GM12878 (cell line): ENCODE results near the gene EMILIN2. TPM values are rescaled to one million over a fixed set of nuclear protein-coding genes. Genes with fewer than 3 reads are reported as not detected.

Source experiments
- ATAC-seq: fragments of 200-7000 bp; cut with Tn5 transposase; 3 replicates; pipeline ENCODE4 v1.9.1; 2020; ENCODE audit warnings: mild to moderate bottlenecking, moderate library complexity
- BruUV-seq: library from RNA; stranded (reverse); fragments of 400-500 nt; replicated peaks from 2 replicates; lab custom pipeline; 2021; lab: Mats Ljungman, UMichigan
- CTCF ChIA-PET: fragments of 300-600 bp; sonication (Branson Sonifier 250); formaldehyde crosslinking; extraction: SDS; loops from one replicate; lab custom pipeline; 2021; ENCODE audit warnings: inconsistent platforms; lab: Yijun Ruan, JAX
- POLR2A ChIA-PET: fragments of 350-600 bp; formaldehyde crosslinking; extraction: SDS; loops from one replicate; lab custom pipeline; 2021; ENCODE audit warnings: inconsistent platforms; lab: Charles Lee
- RAD21 ChIA-PET: fragments of 300-600 bp; sonication (Branson Sonifier 250); formaldehyde crosslinking; loops from one replicate; lab custom pipeline; 2023; ENCODE audit warnings: antibody characterized with exemption; ENCODE audit not compliant: unreplicated experiment; lab: Charles Lee
- SMC1A ChIA-PET: fragments of 300-600 bp; sonication (Branson Sonifier 250); formaldehyde crosslinking; loops from one replicate; lab custom pipeline; 2023; ENCODE audit not compliant: unreplicated experiment, uncharacterized antibody; lab: Charles Lee
- DNase-seq: peaks from one replicate; pipeline ENCODE4 v3.0.0-alpha.2; 2011; ENCODE audit warnings: low read depth, low spot score
- FAIRE-seq: peaks from 3 replicates; lab custom pipeline; 2011; peaks lifted over from hg19 to GRCh38; lab: Jason Lieb, UNC
- H2AFZ ChIP-seq: 2 replicates; pipeline ENCODE4 v1.6.0; 2011; ENCODE audit warnings: low read depth, low read length, control low read depth; ENCODE audit not compliant: control insufficient read depth
- H3K27ac ChIP-seq: 2 replicates; pipeline ENCODE4 v1.5.1; 2011; ENCODE audit warnings: control low read depth; ENCODE audit not compliant: control insufficient read depth, insufficient read depth
- H3K27me3 ChIP-seq, 2 experiments: replicated peaks in 1 of 2; 2 replicates each; pipeline versions ENCODE4 v1.6.0 to v1.6.1; 2011; ENCODE audit warnings: low read length in 1 of 2; ENCODE audit not compliant: control insufficient read depth in 2 of 2, insufficient read depth in 2 of 2
- H3K36me3 ChIP-seq, 2 experiments: 2 replicates each; pipeline ENCODE4 v1.5.1; 2011; ENCODE audit warnings: low read length in 1 of 2; ENCODE audit not compliant: control insufficient read depth in 2 of 2, insufficient read depth in 2 of 2
- H3K4me1 ChIP-seq: 2 replicates; pipeline ENCODE4 v1.6.1; 2011; ENCODE audit warnings: mild to moderate bottlenecking, low read length, moderate library complexity, mixed read lengths; ENCODE audit not compliant: control insufficient read depth, insufficient read depth
- H3K4me2 ChIP-seq: 2 replicates; pipeline ENCODE4 v1.6.0; 2011; ENCODE audit warnings: control low read depth; ENCODE audit not compliant: control insufficient read depth, insufficient read depth
- H3K4me3 ChIP-seq: fragments of 200-600 bp; sonication (generic); 2 replicates; pipeline ENCODE4 v1.5.1; 2016
- H3K79me2 ChIP-seq: 2 replicates; pipeline ENCODE4 v1.6.0; 2011; ENCODE audit warnings: low read length; ENCODE audit not compliant: control insufficient read depth, insufficient read depth
- H3K9ac ChIP-seq: 2 replicates; pipeline ENCODE4 v1.8.0; 2011; ENCODE audit warnings: low read length, control low read depth, mixed read lengths; ENCODE audit not compliant: control insufficient read depth, insufficient read depth
- H3K9me3 ChIP-seq: replicated peaks from 3 replicates; pipeline ENCODE4 v1.5.1; 2011; ENCODE audit warnings: mild to moderate bottlenecking, low read length; ENCODE audit not compliant: control insufficient read depth, insufficient read depth
- H4K20me1 ChIP-seq: 2 replicates; pipeline ENCODE4 v1.6.0; 2011; ENCODE audit not compliant: control insufficient read depth, insufficient read depth
- CEBPB ChIP-seq, 2 experiments: fragments of 150-350 bp in 1 of 2; IDR thresholded peaks; 2 replicates each; pipeline ENCODE4 v1.6.1; 2012 to 2014; ENCODE audit warnings: low read depth in 2 of 2, low read length in 2 of 2, borderline replicate concordance in 1 of 2, inconsistent platforms in 1 of 2
- FOS ChIP-seq: IDR thresholded peaks from 3 replicates; pipeline ENCODE4 v1.6.1; 2011; ENCODE audit warnings: borderline replicate concordance; ENCODE audit not compliant: insufficient read length; ENCODE audit errors: extremely low read depth
- GABPA ChIP-seq: IDR thresholded peaks from 2 replicates; pipeline ENCODE4 v1.6.1; 2014; ENCODE audit warnings: antibody characterized with exemption, low read depth, mild to moderate bottlenecking, inconsistent platforms
- JUNB ChIP-seq: IDR thresholded peaks from 2 replicates; pipeline ENCODE4 v1.6.1; 2016; ENCODE audit warnings: antibody characterized with exemption, mild to moderate bottlenecking
- MTA2 ChIP-seq: fragments of 450-650 bp; IDR thresholded peaks from 2 replicates; pipeline ENCODE4 v1.6.1; 2016; ENCODE audit warnings: low read depth, mild to moderate bottlenecking, moderate library complexity
- NR2C2 ChIP-seq: IDR thresholded peaks from 2 replicates; pipeline ENCODE4 v1.6.1; 2011; ENCODE audit warnings: borderline replicate concordance, low read depth; ENCODE audit not compliant: control insufficient read depth, insufficient read length
- SMC3 ChIP-seq: IDR thresholded peaks from 2 replicates; pipeline ENCODE4 v1.6.1; 2011; ENCODE audit warnings: low read length, improper control_type of control experiment, borderline replicate concordance
- SUZ12 ChIP-seq: fragments of 200-600 bp; sonication (generic); IDR thresholded peaks from one replicate; pipeline ENCODE4 v1.6.1; 2018; ENCODE audit warnings: antibody characterized with exemption, mild to moderate bottlenecking; ENCODE audit not compliant: unreplicated experiment
- ZNF274 ChIP-seq: IDR thresholded peaks from one replicate; pipeline ENCODE4 v1.8.0; 2011; ENCODE audit not compliant: insufficient read length, insufficient read depth
- WGBS: methylation state at CpG from one replicate; pipeline ENCODE4 v1.1.6; 2016; ENCODE audit warnings: low lambda C conversion rate; ENCODE audit not compliant: insufficient replicate concordance, insufficient coverage; ENCODE audit errors: missing lambda C conversion rate; 5-methylcytosine and 5-hydroxymethylcytosine counted together
- in situ Hi-C: fragments of 300-500 bp; cut with MboI; formaldehyde crosslinking; loops from 9 replicates; pipeline ENCODE4 v1.14.3; 2018; ENCODE audit warnings: mixed read lengths
- intact Hi-C: fragments of 100-400 bp; cut with micrococcal nuclease; formaldehyde crosslinking; loops from one replicate; pipeline ENCODE4 v1.14.2; 2022; ENCODE audit not compliant: unreplicated experiment
- polyA plus RNA-seq, 11 experiments: library from polyadenylated mRNA; depleted of rRNA in 4 of 11; unstranded in 6 of 11; stranded (reverse) in 5 of 11; fragments of >200 nt; fragmentation: Nextera tagmentation in 4 of 11; fragmentation: Illumina TruSeq in 1 of 11; extraction: Ambion mirVana in 4 of 11; extraction: Trizol in 1 of 11; gene quantifications; 1 replicate in 1 of 11; 2 replicates in 10 of 11; pipeline versions ENCODE4 v1.2.1 to v1.2.3, GENCODE V29; 2011 to 2016; ENCODE audit warnings: inconsistent platforms in 2 of 11, missing spikeins in 2 of 11, low read depth in 1 of 11
- total RNA-seq, 4 experiments: library from RNA; depleted of rRNA in 3 of 4; stranded (reverse); fragments of >200 nt in 3 of 4; fragmentation: Illumina TruSeq in 1 of 4; extraction: Trizol in 1 of 4; gene quantifications; 2 replicates each; pipeline versions ENCODE4 v1.2.1 to v1.2.3, GENCODE V29; 2013 to 2021
- TF ChIP-seq, protein P1 (sequence below): IDR thresholded peaks from 2 replicates; pipeline ENCODE4 v1.6.1; 2011; ENCODE audit warnings: borderline replicate concordance, low read depth, mild to moderate bottlenecking, moderate library complexity, low read length; ENCODE audit not compliant: insufficient read depth, poor library complexity, severe bottlenecking
- TF ChIP-seq, protein P2 (sequence below): IDR thresholded peaks from 2 replicates; pipeline ENCODE4 v1.6.1; 2011; ENCODE audit warnings: mild to moderate bottlenecking, low read depth, low read length, moderate library complexity; ENCODE audit not compliant: insufficient replicate concordance

EMILIN2 gene
- total and polyA plus RNA-seq, 10 of the 15 experiments (the other 5 are each of a cell fraction or from before 2014, with no cell fraction given): 0.58 to 18.4 (median 5.9) TPM

DNA sequence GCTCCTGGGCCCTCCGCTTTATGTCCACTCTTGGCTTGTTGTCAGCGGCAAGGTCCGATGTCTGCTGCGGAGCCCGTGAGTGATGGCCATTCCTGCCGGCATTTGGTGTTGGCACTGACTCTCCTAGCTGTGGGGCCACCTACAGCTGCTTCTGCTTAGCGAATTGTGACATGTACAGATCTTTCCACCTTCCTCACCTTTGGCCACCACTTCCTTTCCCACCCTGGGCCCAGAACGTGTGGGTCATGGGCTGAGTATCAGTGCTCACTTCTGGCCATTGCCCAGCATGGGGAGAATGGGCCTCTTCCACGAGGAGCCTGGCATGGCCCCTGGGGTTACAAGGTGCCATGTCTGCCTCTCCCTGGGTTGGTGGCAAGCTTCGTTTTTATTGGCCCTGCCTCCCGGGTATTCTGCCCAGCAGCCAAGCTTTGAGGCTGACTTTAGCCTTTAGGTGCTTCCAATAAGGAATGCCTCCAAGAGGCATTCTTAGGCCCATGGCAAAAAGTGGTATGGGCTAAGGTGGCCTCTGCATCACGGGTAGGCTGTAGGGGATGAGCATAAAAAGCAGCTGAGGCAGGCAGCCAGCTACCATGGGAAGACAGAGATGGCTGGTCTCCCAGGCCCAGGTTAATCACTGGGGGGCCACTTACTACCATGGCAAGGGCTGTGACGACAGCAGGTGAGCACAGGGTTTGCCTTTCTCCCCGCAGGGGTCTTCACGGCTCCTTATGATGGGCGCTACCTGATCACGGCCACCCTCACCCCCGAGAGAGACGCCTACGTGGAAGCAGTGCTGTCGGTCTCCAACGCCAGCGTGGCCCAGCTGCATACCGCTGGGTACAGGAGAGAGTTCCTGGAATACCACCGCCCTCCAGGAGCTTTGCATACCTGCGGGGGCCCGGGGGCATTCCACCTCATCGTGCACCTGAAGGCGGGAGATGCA, 65.8 kb downstream of the EMILIN2 start:
- ChIA-PET RAD21 (no interaction called here), SMC1A (no interaction called here), CTCF (no interaction called here), POLR2A (no interaction called here)
- H2AFZ ChIP-seq: no peak overlapping the region
- peaks cover under 1% of the 10 kb centered on the region; the same call in 1 of the 2 replicates for H3K79me2 ChIP-seq
- H4K20me1 ChIP-seq: no peaks in the 10 kb centered on the region
- ATAC-seq: no peak
- no peaks in the 10 kb centered on the region for H3K27me3 ChIP-seq
- in situ Hi-C loops (no loop called here), intact Hi-C loops (no loop called here)
- no peak for DNase-seq
- peaks cover 9 to 23% of the 10 kb centered on the region in 2 experiments for H3K36me3 ChIP-seq
- peaks cover 4% of the 10 kb centered on the region for H3K4me1 ChIP-seq
- TF ChIP-seq, protein P1, sequence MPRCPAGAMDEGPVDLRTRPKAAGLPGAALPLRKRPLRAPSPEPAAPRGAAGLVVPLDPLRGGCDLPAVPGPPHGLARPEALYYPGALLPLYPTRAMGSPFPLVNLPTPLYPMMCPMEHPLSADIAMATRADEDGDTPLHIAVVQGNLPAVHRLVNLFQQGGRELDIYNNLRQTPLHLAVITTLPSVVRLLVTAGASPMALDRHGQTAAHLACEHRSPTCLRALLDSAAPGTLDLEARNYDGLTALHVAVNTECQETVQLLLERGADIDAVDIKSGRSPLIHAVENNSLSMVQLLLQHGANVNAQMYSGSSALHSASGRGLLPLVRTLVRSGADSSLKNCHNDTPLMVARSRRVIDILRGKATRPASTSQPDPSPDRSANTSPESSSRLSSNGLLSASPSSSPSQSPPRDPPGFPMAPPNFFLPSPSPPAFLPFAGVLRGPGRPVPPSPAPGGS: no peak
- TF ChIP-seq CEBPB (IDR thresholded peaks at IDR 0.05; ENCODE audit: borderline replicate concordance in 1 of 2, low read depth in 2 of 2, low read length in 2 of 2) (no peak), FOS (no peak), ZNF274 (no peak), JUNB (no peak), GABPA (no peak), SUZ12 (no peak), SMC3 (no peak), NR2C2 (no peak), MTA2 (no peak)
- TF ChIP-seq, protein P2, sequence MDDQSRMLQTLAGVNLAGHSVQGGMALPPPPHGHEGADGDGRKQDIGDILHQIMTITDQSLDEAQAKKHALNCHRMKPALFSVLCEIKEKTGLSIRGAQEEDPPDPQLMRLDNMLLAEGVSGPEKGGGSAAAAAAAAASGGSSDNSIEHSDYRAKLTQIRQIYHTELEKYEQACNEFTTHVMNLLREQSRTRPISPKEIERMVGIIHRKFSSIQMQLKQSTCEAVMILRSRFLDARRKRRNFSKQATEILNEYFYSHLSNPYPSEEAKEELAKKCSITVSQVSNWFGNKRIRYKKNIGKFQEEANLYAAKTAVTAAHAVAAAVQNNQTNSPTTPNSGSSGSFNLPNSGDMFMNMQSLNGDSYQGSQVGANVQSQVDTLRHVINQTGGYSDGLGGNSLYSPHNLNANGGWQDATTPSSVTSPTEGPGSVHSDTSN: no peak
- H3K27ac ChIP-seq: no peak overlapping the region
- WGBS: 92% methylated on average over 28 of the region's 29 CpGs
- no peak for FAIRE-seq
- no peaks in the 10 kb centered on the region for H3K9me3 ChIP-seq
- BruUV-seq: no TSS peak
- H3K4me3 ChIP-seq: no peak overlapping the region
- H3K9ac ChIP-seq: no peak overlapping the region
- no peak overlapping the region for H3K4me2 ChIP-seq
